Stimulated activated CD4-positive, alpha-beta T cell treated with anti-CD3 and anti-CD28 coated beads, TNF-alpha, amount 100 ng/mL, for 1 hour (primary cell): ENCODE results near the gene KCTD16.

Experiments
- DNase-seq, 3 donors: peaks; one replicate each; pipeline ENCODE4 v3.0.0-alpha.2; 2020; ENCODE audit warnings: low read depth in 3 of 3, low spot score in 1 of 3

Gene KCTD16

DNA sequence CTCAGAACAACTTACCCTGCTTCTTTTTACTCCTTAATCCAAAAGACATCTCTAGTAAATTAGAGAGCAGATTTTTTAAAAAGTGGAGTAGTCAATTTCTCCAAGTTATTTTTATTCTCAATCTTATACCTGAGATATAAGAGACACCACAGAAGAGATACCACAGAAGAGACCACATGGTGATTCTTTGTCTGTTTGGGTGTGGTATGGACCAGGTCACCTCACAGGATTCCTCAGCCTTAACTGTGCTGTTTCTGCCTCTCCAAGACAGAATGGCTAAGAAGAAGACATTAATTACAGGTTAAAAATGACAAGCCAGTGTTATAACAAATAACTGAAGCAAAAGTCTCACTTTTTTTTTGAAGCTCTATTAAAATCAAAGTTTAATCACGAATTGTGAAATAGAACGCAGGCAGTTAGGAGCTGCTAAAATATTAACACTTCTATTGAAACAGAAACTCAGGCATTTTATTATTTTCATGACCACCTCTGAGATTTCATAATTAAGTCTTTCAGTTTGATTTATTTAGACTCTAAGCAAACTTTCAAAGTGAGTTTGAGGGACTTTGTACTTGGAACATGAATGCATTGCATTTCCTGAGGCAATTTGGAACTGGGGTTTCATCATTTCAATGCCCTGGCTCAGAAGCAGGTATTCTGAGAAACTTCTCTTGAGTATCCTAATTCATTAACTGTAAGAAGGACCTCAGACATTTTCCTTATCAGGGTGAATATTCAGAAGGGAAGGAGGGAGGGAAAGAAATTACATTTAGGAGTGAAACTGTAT is 280.7 kb downstream of the KCTD16 start:
- DNase-seq: no peak

DNA sequence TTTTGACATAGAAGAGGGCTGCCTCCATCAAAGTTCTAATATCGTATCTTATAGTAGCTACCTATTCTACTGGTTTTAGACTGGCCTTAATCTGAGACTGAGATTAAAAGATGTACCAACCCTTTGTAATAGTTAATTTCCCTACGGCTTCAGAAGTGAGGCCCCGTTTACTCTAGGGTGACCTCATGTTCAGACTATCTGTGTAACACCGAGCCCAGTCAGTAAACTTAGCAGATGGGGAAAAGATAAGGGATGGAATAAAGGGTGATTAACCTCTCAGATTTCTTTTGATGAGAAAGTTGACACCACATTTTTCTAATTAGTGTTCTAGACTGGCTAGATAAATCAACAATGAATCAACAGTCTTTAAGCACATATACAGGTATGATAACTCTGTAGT is 283.1 kb downstream of the KCTD16 start:
- no peak for DNase-seq

DNA sequence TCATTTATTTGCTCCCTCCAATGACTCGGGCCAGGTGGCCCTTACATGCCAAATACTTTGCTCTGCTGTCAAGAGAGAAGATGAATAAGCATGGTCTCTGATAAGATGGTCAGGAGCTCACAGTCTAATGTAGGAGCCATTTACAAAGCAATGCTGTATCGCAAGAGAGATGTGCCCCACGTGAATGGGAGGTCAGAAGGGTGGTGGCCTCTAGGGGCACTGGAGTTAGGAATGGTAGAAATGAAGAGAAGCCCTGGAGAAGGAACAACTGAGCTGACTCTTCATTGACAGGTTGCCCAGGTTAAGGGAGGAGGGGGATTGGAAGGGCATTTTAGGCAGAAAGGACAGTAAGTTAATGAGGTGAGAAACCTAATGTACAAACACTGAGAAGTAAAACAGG is 286.5 kb downstream of the KCTD16 start:
- DNase-seq: no peak

DNA sequence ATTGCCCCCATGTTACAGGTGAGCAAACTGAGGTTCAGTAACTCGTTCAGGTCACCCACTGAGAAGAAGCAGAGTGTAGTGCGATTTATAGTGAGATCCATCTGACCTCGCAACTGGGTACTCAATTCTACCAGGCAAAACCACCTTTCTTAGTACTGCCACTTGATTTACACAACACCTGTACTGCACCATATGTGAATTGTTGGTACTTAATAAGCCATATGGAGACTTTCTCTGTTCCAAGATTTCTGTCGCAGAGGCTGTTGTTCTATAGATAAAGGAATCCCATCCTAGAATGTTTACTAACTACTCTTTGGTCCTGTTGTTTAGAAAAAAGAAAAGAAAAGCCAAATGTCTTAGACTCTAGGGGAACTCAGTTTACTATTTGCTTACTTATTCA is 287.5 kb downstream of the KCTD16 start:
- no peak for DNase-seq

DNA sequence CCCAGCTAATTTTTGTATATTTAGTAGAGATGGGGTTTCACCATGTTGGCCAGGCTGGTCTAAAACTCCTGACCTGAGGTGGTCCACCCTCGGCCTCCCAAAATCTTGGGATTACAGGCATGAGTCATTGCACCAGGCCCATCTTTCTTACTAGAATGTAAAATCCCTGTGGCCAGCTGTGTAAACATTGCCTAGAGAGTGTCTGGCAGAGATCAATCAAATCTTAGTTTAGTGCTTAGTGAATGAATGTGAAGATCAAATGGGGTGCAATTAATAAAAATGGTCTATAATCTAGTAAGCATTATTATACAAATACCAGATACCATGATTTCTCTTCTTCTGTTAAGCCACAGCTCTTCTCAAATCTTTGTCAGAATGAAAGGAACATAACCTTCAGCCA is 289.9 kb downstream of the KCTD16 start:
- DNase-seq: no peak

DNA sequence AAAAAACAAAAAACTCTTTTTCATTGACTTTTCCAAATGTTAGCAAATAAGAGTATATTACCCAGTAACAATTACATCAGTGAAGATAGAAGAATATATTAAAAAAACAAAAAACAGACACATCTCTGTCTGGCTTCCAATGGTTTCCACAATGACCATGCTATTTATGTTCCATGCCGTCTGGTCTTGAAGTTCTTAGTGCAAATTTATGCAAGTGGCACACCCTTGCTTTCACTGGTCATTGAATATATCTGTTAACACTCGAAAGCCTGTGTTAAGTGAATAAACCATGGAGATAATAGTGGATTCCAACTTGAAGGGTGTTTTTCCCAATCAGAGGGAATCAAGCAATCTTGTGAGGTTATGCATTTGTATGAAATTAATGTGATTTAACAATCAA is 291.9 kb downstream of the KCTD16 start:
- no peak for DNase-seq

DNA sequence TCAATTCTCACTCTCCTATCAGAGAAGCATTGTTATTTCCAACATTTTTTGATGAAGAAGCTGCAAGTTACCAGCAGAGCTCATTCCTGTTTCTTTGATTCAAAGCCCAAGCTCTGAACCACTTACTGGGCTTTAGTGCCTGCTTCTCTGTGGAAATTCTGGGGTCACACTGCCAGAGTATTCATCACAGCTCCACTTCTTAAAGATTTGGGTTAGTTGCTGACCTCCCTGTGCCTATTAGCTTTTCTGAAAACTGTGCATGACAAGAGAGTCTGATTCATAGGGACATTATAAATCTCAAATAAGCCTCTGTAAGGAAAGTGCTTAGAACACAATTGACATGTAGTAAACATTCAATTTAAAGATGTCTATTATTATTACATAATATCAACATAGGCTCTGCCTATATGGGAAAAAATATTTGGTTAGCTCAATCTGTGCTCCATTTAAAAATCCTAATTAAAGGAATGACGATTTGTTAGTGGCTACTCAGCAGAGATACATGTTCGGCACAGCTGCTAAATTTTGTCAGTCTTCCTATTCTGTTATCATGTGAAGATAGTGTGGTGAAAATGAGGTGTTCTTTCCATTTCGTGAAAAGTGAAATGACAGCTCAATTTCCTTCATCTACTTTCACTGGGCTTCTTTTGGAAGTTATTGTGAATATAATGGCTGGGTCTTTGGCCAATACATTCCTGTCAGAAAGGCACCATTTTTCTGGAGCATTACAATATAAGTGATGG is 293.0 kb downstream of the KCTD16 start:
- DNase-seq: no peak

DNA sequence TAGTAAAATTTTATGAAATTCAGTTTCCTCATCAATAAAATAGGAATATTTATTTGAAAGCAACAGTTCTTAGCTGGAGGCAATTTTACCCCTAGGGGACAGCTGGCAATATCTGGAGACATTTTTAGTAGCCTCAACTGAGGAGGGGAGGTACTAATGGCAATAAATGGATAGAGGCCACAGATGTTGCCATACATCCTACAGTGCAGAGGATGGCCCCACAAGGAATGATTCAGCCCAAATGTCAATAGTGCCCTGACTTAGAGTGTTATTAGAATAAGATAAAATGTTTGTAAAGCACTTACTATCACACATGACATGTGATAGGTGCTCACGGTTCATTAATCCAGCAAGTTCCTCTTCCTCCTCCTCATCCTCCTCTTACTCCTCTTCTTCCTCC is 293.6 kb downstream of the KCTD16 start:
- no peak for DNase-seq

DNA sequence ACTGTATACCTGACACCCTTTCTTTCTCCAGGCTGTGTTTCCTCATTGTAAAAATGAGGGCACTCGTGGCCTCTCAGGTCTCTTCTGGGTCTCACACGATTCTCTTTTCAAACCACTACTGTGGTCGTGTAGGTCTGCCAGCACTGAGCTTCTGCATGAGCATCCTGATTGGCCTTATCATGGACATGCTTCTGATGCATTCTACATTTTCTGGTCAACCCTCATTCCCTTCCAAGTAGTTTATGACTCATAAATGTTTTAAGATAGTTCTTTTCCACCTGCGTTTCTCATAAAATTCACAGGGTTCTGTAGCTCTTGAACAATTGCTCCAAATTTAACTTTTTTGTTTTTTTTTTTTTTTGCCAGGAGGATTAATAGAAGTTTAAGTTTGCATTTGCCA is 294.8 kb downstream of the KCTD16 start:
- DNase-seq: no peak

DNA sequence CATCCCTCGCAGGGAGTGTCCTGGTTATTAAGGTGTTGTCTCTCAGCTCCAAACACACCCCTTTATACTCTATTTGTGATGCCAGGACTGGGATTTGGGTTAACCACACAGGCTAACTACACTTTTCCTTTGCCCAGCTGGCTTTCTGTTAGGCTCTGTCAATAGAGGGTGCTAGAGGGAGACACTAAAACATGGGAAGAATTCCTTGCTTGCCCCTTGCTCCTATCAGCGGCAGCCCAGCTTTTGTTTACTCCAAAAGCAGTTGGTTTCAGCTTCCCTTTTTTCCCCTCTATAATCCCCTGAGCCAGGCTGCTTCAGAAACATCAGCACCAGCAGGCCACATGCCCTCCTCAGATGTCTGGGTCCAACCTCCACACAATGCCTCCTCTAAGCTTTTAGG is 297.1 kb downstream of the KCTD16 start:
- DNase-seq: no peak

DNA sequence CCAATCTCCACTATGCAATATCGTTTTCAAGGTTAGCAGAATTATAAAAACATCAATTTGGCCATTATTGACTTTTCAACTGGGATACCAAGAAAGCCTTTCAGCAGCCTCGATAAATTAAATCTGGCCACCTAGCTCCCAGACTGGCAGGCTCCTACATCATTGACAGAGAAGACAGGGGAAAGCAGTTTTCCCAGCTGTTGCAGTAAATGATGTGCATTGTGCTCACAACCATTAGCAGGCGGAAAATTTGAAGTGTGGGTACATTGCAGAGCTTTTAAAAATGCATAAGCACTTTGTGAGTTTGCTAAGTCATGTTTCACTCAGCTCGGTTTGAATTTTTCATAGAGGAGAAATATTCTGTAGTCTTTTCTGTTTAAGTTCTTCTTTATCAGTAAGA is 297.9 kb downstream of the KCTD16 start:
- no peak for DNase-seq

DNA sequence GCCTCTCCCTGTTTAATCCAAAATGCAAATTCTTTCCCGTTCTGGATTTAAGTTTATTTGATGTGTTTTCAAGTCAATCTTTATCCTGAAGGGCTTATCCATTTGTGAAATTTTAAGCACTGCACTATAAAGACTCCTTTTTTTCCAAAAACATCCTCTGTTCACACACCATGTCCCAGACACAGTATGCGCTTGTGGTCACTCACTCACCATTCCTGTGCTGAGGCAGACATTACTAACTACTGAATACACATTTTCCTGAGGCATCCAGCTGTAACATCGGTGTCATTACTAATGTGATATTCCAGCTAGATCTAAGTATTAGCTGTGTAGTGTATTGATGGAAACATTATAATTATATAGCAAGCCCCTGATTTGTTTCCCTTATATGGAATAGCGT is 298.4 kb downstream of the KCTD16 start:
- DNase-seq: no peak

DNA sequence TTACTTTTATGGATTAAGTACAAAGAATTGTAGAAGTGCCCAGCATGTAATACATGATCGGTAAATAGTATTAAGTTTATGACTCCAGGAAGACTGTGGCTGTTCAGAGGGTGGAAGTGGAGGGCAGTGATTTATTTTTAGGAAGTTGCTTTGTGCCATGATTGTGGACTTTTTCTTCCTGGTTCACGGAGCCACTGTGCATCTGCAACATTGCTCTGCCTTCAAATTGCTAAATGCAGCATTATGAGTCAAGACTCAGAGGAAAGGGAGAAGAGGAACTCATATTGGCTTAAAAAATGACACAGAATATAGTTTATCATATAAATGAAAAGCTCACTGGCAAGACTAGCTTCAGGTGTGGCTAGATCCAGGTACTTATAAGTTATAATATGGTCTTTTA is 301.5 kb downstream of the KCTD16 start:
- no peak for DNase-seq

DNA sequence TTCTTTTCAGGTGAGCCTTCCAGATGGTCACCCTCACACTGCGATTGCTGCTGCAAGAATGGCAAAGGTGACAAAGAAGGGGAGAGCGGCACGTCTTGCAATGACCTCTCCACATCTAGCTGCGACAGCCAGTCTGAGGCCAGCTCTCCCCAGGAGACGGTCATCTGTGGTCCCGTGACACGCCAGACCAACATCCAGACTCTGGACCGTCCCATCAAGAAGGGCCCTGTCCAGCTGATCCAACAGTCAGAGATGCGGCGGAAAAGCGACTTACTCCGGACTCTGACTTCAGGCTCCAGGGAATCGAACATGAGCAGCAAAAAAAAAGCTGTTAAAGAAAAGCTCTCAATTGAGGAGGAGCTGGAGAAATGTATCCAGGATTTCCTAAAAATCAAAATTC is 303.0 kb downstream of the KCTD16 start:
- DNase-seq: no peak

DNA sequence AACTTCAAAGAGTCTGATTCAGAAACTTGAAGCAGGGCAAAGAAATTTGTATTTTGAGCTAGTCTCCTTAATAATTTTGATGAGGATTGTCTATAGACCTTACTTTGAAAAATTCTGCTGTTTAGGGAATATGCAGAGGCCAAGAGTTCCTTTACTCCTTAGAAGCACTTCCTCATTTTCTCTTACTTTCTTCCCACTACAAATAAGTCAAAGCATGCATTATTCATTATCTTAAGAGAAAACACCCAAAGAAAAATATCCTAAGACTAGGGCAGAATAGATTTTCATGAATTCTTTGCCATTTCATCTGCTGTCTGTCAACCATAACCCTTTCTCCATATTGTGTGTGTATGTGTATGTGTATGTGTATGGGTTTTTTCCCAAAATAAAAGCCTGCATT is 307.9 kb downstream of the KCTD16 start:
- no peak for DNase-seq

DNA sequence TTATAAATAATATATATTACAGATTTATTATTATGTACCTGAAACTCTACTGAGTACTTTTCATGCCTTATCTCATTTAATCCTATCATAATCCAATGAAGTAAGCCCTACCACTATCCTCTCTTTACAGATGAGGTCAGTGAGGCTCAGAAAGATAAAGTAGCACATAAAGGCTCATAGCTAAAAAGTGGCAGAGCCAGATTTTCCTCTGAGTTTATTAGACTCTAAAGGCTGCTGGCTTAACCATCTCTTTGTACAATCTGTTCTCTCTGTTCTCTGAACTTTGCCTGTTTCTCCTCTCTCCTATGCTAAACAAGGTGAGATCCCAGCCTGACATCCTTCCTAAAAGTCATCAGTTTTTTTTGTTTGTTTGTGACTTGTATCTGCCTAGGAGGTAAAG is 311.2 kb downstream of the KCTD16 start:
- no peak for DNase-seq

DNA sequence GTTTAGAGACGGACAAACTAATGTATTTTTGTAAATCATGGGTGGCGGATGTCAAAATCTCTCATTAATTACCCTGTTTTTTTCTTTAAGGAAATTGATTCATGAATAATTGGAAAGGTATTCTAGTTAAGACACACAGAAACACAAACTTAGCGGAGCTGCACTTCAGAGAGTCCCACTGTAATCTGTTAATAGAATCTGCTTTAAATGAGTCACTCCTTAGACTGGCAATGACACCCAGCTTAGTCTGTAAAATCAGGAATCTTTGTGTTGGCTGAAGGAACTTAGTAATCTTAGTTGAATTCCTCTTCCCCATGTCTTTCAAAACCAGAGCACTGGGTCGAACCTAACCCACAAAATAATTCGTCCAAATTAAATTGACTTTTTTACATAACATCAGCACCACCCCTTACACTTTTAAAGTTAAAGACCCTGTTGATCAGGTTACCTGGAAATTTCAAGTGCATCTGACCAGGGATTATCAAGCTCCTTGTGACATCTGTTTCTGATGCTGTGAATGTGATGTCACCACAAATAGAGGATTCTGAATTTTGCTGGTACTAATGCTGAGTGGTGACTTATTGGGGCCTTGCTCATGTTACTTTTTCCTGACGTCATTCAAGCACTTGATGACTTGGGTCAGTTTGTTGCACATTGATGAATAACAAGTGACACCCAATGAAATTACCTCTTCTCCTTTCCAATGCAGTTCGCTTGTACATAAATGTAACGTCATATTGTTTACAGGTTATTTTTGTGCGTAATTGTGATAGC is 313.6 kb downstream of the KCTD16 start:
- DNase-seq: no peak

DNA sequence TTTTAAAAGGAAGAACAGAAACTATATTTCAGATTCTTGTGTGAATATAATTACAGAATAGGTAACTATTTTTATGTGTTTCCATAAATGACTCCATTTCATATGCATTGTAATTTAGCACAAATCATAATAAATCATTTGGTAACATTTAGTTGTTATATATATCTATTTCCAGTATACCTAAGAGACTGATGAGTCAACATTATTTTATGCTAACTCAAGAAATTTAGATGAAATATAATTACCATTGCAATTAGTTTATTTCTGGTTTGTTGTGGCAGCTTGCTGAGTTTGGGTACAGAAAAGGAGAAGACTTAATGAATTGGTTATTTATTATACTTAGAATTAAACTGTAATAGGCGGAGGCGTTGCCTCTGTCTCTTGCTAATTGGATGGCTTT is 314.9 kb downstream of the KCTD16 start:
- no peak for DNase-seq

DNA sequence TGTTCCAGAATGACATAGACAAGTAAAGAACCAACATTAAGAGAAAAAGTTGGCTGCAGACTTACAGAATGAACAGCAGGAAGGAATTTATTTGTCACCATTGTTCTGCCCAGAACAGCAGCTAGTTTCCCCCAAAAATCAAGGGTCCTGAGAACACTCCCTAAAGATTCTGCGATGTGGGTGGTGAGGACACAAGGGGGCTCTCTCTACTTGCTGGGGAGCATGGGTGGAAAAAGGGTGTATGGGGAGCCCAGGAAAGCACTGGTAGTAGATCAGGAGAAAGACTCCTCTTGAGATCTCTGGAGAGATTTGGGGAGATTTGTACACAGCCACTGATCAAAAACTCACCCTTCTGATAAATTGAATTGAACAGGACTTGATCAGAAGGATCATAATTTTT is 316.5 kb downstream of the KCTD16 start:
- no peak for DNase-seq

DNA sequence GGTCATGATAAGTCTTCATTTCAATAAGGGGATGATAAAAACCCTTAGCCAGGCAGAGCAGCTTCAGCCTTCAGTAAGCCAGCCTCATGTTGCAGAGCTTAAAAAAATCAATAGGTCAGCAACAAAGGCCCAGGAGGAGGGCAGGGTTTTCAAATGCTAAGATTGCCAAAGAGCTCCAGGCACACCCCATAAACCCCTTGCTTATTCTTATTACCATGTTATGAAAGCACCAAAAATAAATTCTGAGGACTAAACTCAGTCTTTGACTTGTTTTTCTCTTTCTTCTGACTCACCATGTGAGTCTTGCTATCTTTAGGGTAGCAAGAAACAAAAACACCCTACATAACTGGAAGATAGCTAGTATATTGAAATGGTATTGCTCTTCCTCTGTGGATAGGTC is 317.1 kb downstream of the KCTD16 start:
- DNase-seq: no peak

DNA sequence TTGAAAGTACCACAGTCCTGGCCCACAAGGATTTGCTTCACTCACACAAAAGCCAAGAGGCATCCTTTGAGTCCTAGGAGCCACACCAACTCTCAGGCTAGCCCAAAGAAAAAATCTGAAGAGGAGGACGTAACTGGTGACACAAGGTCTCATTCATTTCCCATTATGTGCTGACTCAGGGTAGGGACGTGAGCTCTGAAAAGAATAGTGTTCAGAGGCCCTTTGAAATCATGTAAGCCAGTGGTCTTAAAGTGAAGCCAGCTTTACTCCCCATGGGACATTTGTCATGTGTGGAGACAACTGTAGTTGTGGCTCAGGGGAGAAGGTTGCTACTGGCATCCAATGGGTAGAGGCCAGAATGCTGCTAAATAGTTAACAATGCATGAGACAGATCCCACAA is 332.4 kb downstream of the KCTD16 start:
- no peak for DNase-seq

DNA sequence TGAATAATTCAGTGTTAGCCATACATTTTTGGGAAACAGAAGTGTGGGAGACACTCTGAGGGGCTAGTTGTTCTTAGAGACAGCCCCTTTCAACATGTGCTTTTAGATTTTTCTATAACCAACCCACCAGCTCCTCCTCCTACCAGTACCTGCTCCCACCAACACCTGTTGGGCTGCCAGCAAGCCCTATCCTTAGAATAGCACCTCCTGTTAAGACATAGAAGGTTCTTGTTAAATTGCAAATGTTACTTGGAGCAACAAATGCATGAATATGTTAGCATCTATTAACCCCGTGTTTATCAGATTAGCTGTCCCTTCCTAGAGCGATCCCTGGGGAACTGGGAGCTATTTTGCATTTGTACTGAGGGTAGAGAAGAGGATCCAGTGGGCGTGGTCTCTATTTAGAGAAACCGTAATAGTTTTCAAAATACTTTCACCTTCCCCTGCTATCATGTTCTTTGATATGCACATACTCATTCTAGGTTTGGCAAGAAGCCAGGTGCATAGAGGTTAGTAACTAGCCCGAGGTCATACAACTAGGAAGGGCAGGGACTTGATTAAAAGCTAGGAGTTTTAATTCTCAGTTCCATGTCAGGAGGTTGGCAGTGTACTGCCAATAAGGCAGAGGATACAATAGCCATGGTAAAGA is 334.4 kb downstream of the KCTD16 start:
- DNase-seq: no peak
